Endothelial cell of umbilical vein (primary cell): ENCODE measurements around the gene LIX1. TPM values are rescaled to one million over a fixed set of nuclear protein-coding genes. Genes with fewer than 3 reads are reported as not detected.

Experiments used
- BruUV-seq: library from RNA; stranded (reverse); fragments of 400-500 nt; replicated peaks from 2 replicates; lab custom pipeline; 2021; lab: Mats Ljungman, UMichigan
- CTCF ChIA-PET: fragments of 300-600, 350-600 bp; sonication (Branson Sonifier 250); formaldehyde crosslinking; loops from one replicate; lab custom pipeline; 2021; ENCODE audit warnings: antibody characterized with exemption, inconsistent platforms; lab: Charles Lee
- POLR2A ChIA-PET: fragments of 300-600, 350-600 bp; sonication (Branson Sonifier 250); formaldehyde crosslinking; loops from one replicate; lab custom pipeline; 2021; ENCODE audit warnings: antibody characterized with exemption, inconsistent platforms; lab: Charles Lee
- DNase-seq: peaks from one replicate; pipeline ENCODE4 v3.0.0-alpha.2; 2011; ENCODE audit warnings: low read depth, low spot score
- FAIRE-seq: peaks from 2 replicates; lab custom pipeline; 2011; peaks lifted over from hg19 to GRCh38; lab: Jason Lieb, UNC
- H2AFZ ChIP-seq: 2 replicates; pipeline ENCODE4 v1.6.0; 2012; ENCODE audit warnings: low read depth, low read length, control low read depth, inconsistent platforms
- H3K27ac ChIP-seq: 2 replicates; pipeline ENCODE4 v1.5.1; 2011; ENCODE audit warnings: low read depth, mild to moderate bottlenecking, control low read depth, low read length, moderate library complexity; ENCODE audit not compliant: insufficient read depth
- H3K27me3 ChIP-seq, 2 experiments: 2 replicates each; pipeline versions ENCODE4 v1.6.0 to v1.6.1; 2011; ENCODE audit warnings: low read length in 2 of 2, mixed read lengths in 1 of 2; ENCODE audit not compliant: control insufficient read depth in 2 of 2, insufficient read depth in 2 of 2
- H3K36me3 ChIP-seq, 2 experiments: 2 replicates in 1 of 2; 3 replicates in 1 of 2; pipeline ENCODE4 v1.5.1; 2011; ENCODE audit warnings: low read length in 2 of 2, mild to moderate bottlenecking in 1 of 2, moderate library complexity in 1 of 2; ENCODE audit not compliant: control insufficient read depth in 2 of 2, insufficient read depth in 2 of 2; ENCODE audit errors: extremely low read depth in 1 of 2
- H3K4me1 ChIP-seq: 3 replicates; pipeline ENCODE4 v1.5.1; 2011; ENCODE audit warnings: mild to moderate bottlenecking, low read length; ENCODE audit not compliant: control insufficient read depth, insufficient read depth; ENCODE audit errors: extremely low read depth
- H3K4me2 ChIP-seq: 2 replicates; pipeline ENCODE4 v1.6.1; 2011; ENCODE audit warnings: low read length, control low read depth, mixed read lengths; ENCODE audit not compliant: insufficient read depth
- H3K4me3 ChIP-seq, 3 experiments: fragments of 200-600 bp in 1 of 3; sonication (generic), shearing (Covaris generic) in 1 of 3; replicated peaks in 1 of 3; 2 replicates each; pipeline ENCODE4 v1.5.1; 2011 to 2016; ENCODE audit warnings: control low read depth in 3 of 3, low read length in 3 of 3, mild to moderate bottlenecking in 2 of 3, inconsistent platforms in 1 of 3, low read depth in 1 of 3, moderate library complexity in 1 of 3; ENCODE audit not compliant: insufficient read depth in 1 of 3
- H3K79me2 ChIP-seq: 2 replicates; pipeline ENCODE4 v1.6.0; 2012; ENCODE audit warnings: low read length, inconsistent platforms; ENCODE audit not compliant: control insufficient read depth, insufficient read depth
- H3K9ac ChIP-seq: replicated peaks from 2 replicates; pipeline ENCODE3; 2011; ENCODE audit warnings: low read length, control low read depth; ENCODE audit not compliant: insufficient read depth; ENCODE audit errors: extremely low read depth
- H3K9me1 ChIP-seq: replicated peaks from 3 replicates; pipeline ENCODE4 v1.6.0; 2011; ENCODE audit warnings: mild to moderate bottlenecking, low read length; ENCODE audit not compliant: control insufficient read depth, insufficient read depth; ENCODE audit errors: extremely low read depth
- H3K9me3 ChIP-seq: replicated peaks from 2 replicates; pipeline ENCODE4 v1.5.1; 2012; ENCODE audit warnings: low read length, inconsistent platforms; ENCODE audit not compliant: control insufficient read depth, insufficient read depth
- H4K20me1 ChIP-seq: replicated peaks from 2 replicates; pipeline ENCODE3; 2011; ENCODE audit warnings: mild to moderate bottlenecking, low read length; ENCODE audit not compliant: control insufficient read depth, insufficient read depth; ENCODE audit errors: extremely low read depth
- CTCF ChIP-seq, 2 donors: IDR thresholded peaks; 1 replicate in 1 of 2; 2 replicates in 1 of 2; pipeline ENCODE4 v1.5.1; 2011; ENCODE audit warnings: low read length in 2 of 2, mild to moderate bottlenecking in 2 of 2, moderate library complexity in 2 of 2, control low read depth in 1 of 2, inconsistent platforms in 1 of 2, low read depth in 1 of 2; ENCODE audit not compliant: insufficient read depth in 1 of 2; ENCODE audit errors: extremely low read depth in 1 of 2
- EZH2 ChIP-seq: IDR thresholded peaks from 2 replicates; pipeline ENCODE4 v1.6.1; 2012; ENCODE audit warnings: borderline replicate concordance, low read depth, mild to moderate bottlenecking, moderate library complexity, low read length, inconsistent platforms; ENCODE audit not compliant: severe bottlenecking
- FOS ChIP-seq: IDR thresholded peaks from 2 replicates; pipeline ENCODE4 v1.6.1; 2011; ENCODE audit warnings: mild to moderate bottlenecking, low read length, moderate library complexity, borderline replicate concordance; ENCODE audit not compliant: insufficient read depth
- GATA2 ChIP-seq: IDR thresholded peaks from 2 replicates; pipeline ENCODE4 v1.7.0; 2011; ENCODE audit warnings: low read depth, mild to moderate bottlenecking, moderate library complexity, mixed read lengths, low read length; ENCODE audit not compliant: insufficient read length, insufficient read depth
- JUN ChIP-seq: IDR thresholded peaks from 2 replicates; pipeline ENCODE4 v1.6.1; 2011; ENCODE audit warnings: borderline replicate concordance, low read depth; ENCODE audit not compliant: insufficient read length, insufficient read depth
- MYC ChIP-seq: IDR thresholded peaks from one replicate; pipeline ENCODE4 v1.6.1; 2011; ENCODE audit warnings: mild to moderate bottlenecking, low read depth, low read length
- POLR2A ChIP-seq: IDR thresholded peaks from 2 replicates; pipeline ENCODE4 v1.6.1; 2012; ENCODE audit warnings: low read depth, mild to moderate bottlenecking, control low read depth, low read length
- POLR2AphosphoS5 ChIP-seq: IDR thresholded peaks from 2 replicates; pipeline ENCODE4 v1.6.1; 2012; ENCODE audit warnings: low read depth, mild to moderate bottlenecking, control low read depth, low read length, moderate library complexity; ENCODE audit not compliant: insufficient read depth
- dilution Hi-C: fragments of 300-500 bp; cut with MboI; formaldehyde crosslinking; loops from one replicate; pipeline ENCODE4 v1.15.0; 2019; ENCODE audit warnings: low sequenced_read_pairs; ENCODE audit not compliant: extremely low pct_ligation_motif_present
- intact Hi-C: fragments of 100-400 bp; cut with micrococcal nuclease; formaldehyde crosslinking; loops from one replicate; pipeline ENCODE4 v1.10.0; 2022
- polyA plus RNA-seq, 4 experiments: library from polyadenylated mRNA; depleted of rRNA in 3 of 4; stranded (reverse) in 3 of 4; unstranded in 1 of 4; fragments of >200 nt; gene quantifications; 2 replicates each; pipeline versions ENCODE4 v1.2.1 to v1.2.3, GENCODE V29; 2011 to 2012; ENCODE audit warnings: missing spikeins in 1 of 4
- total RNA-seq: library from RNA; stranded (reverse); gene quantifications from 2 replicates; pipeline ENCODE4 v1.2.3, GENCODE V29; 2021
- TF ChIP-seq, protein P1 (sequence below): IDR thresholded peaks from 2 replicates; pipeline ENCODE4 v1.6.1; 2011; ENCODE audit not compliant: insufficient read depth, insufficient read length

LIX1 gene
- total and polyA plus RNA-seq, 2 donors (not counting 3 experiments of a cell fraction or from before 2014, with no cell fraction given): not detected

DNA sequence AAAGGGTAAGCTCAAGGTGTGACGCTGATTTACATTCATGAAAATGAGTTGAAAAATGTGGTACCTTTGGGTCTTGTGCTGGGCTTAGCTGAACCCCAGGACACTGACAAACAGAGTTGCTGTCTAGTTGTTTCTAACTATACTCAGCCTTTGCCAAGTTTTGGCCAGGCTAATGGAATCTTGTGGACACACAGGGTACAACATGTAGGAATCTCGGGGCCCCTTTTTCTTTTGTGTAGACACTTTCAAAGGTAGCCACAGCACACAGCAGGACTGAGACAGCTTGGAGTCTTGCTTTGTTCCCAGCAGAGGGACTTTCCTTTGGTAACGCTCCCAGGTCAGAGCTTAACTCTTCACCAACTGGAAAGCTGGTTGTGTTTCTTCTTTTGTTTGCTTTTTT lies 7.8 kb downstream of the LIX1 start:
- CTCF ChIA-PET: interaction anchor here (1.6 to 3.0 kb wide), 3 partner anchors 8 to 266 kb away, joined by 5 to 11 read pairs (median 6); partner anchors contain the start of gene LIX1
- H3K79me2 ChIP-seq: no peaks in the 10 kb centered on the region
- no peak overlapping the region for H3K4me3 ChIP-seq
- DNase-seq (no peak), FAIRE-seq (no peak)
- H2AFZ ChIP-seq: no peak overlapping the region
- dilution Hi-C loops (no loop called here), intact Hi-C loops (no loop called here)
- no peak overlapping the region for H3K27ac ChIP-seq
- no peak for TF ChIP-seq FOS
- TF ChIP-seq GATA2: no peak
- TF ChIP-seq, protein P1, sequence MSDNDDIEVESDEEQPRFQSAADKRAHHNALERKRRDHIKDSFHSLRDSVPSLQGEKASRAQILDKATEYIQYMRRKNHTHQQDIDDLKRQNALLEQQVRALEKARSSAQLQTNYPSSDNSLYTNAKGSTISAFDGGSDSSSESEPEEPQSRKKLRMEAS: no peak
- H3K4me1 ChIP-seq: no peaks in the 10 kb centered on the region
- H4K20me1 ChIP-seq: no peaks in the 10 kb centered on the region
- no peak overlapping the region for H3K4me2 ChIP-seq
- no peak overlapping the region for H3K9ac ChIP-seq
- POLR2A ChIA-PET: no interaction called here
- peaks cover 0 to 7% of the 10 kb centered on the region in 2 experiments for H3K27me3 ChIP-seq
- no peaks in the 10 kb centered on the region for H3K36me3 ChIP-seq
- BruUV-seq: no TSS peak
- no peaks in the 10 kb centered on the region for H3K9me3 ChIP-seq
- no peaks in the 10 kb centered on the region for H3K9me1 ChIP-seq

GRCh38 chr5:97133101-97133500 lies 9.3 kb downstream of the LIX1 start:
- no peak for TF ChIP-seq CTCF (IDR thresholded peaks at IDR 0.05; ENCODE audit: extremely low read depth in 1 of 2, insufficient read depth in 1 of 2, low read depth in 1 of 2, low read length in 2 of 2)
- no peak for TF ChIP-seq POLR2A
- TF ChIP-seq MYC: no peak
- TF ChIP-seq POLR2AphosphoS5: no peak
- TF ChIP-seq EZH2: no peak
- no peak for TF ChIP-seq JUN
- TF ChIP-seq, protein P1: no peak
- TF ChIP-seq FOS: no peak
- no peak for TF ChIP-seq GATA2
- Histone ChIP-seq H3K27ac (no peak overlapping the region), H3K27me3 (peaks cover 0 to under 1% of the 10 kb centered on the region in 2 experiments), H3K9me3 (no peaks in the 10 kb centered on the region), H3K36me3 (no peaks in the 10 kb centered on the region), H3K4me2 (no peak overlapping the region), H3K9me1 (no peaks in the 10 kb centered on the region), H3K9ac (no peak overlapping the region), H3K4me3 (no peak overlapping the region), H2AFZ (no peak overlapping the region), H4K20me1 (no peaks in the 10 kb centered on the region), H3K79me2 (no peaks in the 10 kb centered on the region), H3K4me1 (peaks cover 3% of the 10 kb centered on the region)
- POLR2A ChIA-PET: no interaction called here
- no TSS peak for BruUV-seq
- no peak for FAIRE-seq
- CTCF ChIA-PET: interaction anchor here (0.9 to 3.0 kb wide), 3 partner anchors 10 to 136 kb away, joined by 3 to 11 read pairs (median 3); partner anchors contain the start of gene LIX1
- DNase-seq: no peak
- intact Hi-C loops: no loop called here
- dilution Hi-C loops: no loop called here
